Germinal center (tissue), 1 donor: ENCODE measurements around the gene C3orf85.

Experiments used
- DNase-seq: peaks from one replicate; pipeline ENCODE4 v3.0.0; 2012; ENCODE audit warnings: mixed read lengths, low spot score

C3orf85 gene

DNA sequence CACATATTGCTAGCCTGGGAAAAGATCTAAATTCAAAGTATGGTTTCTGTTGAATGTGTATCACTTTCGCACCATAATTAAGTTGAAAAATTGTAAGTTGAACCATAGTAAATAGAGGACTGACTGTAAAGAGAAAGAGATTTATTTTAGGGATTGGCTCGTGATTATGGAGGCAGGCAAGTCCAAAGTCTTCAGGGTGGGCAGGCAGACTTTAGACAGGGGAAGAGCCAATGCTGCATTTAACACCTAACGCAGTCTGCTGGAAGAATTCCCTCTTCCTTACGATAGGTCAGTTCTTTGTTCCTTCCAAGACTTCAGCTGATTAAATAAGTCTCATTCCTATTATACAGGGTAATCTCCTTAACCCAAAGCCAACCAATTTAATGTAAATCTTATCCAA, 15.8 kb downstream of the C3orf85 start:
- DNase-seq: no peak

- DNase-seq: no peak
Observed at GRCh38 chr3:109154979-109155378, 18.5 kb downstream of the C3orf85 start.

DNA sequence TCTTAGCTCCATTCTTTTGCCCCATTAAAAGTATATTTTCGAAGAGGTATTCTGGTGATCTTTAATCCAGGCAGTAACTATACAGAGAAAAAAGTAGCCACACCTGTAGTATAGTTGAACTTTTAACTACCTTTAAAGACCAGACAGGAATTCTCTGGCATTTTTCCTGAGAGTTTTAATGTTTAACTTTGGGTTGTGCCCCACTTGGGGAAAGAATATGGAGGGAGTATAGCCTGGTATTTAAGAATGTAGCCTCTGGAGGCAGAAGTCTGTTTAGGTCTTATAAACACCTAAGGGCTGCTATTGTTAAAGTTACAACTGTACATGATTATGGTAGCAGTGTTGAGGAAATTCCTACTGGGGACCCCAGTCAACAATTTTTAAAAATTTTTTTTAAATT, 19.3 kb downstream of the C3orf85 start:
- DNase-seq: no peak

DNA sequence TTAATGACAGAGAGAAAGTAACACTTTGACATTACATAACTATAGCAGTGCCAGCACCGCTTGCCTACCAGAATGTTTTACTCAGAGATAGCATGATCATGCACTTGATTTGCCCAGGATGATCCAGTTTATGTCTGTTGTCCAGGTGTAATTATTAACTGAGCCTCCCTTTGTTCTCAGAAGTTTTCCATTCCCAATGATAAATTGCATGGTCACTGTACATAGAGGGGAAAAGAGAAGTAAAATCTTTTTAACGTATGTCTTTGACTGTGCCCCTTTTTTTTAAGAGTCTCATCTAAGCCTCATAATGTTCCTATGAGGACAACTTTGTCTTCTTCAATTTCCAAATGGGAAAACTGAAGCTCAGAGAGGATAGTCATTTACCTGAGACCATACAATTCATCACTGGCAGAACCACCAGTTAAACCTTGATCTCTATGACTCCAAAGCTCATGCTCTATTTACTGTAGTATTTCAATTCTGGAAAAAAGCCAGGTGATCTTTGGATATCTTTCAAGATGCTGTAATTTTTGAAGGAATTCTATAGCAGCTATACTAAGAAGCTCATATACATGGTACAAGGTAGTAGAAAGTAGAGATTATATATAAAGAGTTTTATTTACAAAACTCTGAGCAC, 25.1 kb downstream of the C3orf85 start:
- DNase-seq: no peak

GRCh38 chr3:109165905-109166304, 29.4 kb downstream of the C3orf85 start:
- no peak for DNase-seq

- no peak for DNase-seq
Observed at GRCh38 chr3:109171479-109171878, 35.0 kb downstream of the C3orf85 start.

DNA sequence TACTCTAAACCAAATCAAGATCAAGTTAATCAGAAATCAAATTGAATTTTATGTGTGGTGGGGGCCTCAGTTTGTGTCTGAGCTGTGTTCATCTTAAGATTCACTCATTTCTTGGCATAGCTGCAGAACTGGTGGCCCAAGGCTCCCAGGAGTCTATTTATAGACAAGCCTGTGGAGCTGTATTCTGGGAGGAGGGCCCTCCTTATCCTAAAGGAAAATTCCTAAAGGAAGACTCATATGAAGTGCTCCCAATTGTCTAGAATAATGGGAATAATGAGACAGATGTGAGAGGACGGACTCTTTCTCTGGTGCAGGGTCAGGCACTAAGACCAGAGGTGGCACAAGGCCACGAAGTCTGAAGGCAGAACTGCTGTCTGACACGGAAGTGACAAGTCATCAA, 38.9 kb downstream of the C3orf85 start:
- no peak for DNase-seq

GRCh38 chr3:109176726-109177125, 40.2 kb downstream of the C3orf85 start:
- DNase-seq: no peak

DNA sequence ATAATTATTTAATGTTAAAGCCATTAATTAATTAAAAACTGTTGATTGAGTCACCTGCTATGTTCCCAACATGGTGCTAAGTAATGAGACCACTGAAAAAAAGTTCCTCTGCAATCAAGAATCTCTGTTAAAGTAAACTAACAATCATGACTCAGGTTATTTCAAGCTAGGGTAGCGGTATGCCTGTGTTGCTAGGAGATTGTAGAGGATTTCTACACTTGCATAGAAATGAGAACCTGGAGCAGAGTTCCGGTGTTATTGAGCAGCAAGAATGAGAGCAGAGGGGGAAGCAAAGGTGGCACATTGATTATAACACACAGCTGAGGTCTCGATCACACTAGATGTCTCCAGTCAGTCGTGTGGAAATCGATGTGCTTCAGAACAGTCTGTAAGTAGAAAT, 41.4 kb downstream of the C3orf85 start:
- no peak for DNase-seq

DNA sequence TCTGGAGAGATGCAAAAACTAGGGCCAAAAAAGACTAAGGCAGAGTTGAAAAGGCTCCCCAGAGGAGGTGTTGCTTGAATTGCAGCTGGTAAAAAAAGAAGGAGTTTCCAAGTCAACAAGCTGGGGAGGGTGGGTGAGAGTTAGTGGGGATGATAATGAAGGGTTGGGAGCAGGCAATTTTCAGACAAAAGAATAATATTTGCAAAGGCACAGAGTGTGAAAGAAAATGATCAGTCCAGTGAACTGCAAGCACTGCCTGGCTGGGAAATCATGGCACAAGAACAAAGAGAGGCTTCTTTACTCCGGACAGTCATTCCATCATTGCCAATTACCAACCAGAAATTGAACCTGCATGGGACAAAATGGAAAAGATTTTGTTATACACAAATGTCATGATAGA, 42.2 kb downstream of the C3orf85 start:
- DNase-seq: no peak

DNA sequence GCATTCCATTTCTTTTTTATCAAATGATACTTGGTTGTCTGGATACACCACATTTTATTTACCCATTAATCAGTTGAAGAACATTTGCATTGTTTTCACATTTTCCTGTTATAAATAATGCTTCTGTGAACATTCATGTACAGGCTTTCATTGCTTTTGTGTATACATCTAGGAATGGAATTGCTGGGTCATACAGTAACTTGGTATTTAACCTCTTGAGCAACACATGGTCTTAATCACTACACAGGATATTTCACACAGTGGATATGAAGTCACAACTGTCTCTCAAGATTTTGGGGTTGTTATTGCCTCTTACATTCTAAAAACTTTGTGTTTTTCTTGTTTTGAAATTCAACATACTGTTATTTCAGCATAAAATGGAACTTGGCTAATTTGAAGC, 48.2 kb downstream of the C3orf85 start:
- no peak for DNase-seq

DNA sequence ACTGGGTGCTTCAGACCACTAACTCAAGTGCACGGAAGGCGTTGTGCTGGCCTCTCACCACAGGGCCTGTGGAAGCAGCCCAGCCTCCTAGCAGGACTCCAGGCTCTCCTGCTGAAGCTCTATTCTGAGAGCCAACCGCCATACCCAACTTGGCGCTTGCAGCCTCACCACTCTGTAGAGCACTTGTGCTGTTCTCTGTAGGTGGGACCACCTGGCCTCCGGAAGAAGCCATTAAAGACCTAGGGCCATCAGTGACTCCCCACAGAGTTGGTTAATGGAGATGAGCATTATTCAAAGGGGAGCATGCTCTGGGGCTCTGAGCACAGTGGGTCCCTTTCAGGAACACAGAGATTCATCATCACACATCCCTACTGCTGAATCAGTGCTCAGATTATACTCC, 50.9 kb downstream of the C3orf85 start:
- no peak for DNase-seq

DNA sequence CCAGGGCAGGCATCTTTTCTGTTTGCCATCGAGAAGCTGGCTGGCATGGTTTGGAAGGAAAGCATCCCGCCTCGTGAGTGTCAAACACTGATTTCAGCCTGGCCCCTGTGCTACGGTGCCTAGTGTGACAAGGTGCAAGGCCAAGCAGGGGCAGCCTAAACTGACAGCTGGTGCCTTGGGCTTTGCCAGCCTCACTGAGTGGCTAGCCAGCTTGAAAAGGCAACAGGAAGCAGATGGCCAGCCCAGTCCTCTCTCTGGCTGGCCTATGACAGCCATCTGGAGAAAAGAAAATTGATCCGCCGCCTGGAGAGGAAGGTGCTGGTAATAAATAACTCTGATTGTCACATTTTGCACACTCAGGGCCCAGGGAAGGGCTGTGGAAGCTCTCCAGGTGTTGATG, 52.2 kb downstream of the C3orf85 start:
- no peak for DNase-seq

- no peak for DNase-seq
Observed at GRCh38 chr3:109191421-109191820, 54.9 kb downstream of the C3orf85 start.

GRCh38 chr3:109195815-109196214, 59.3 kb downstream of the C3orf85 start:
- no peak for DNase-seq
